Measurements from ENCODE around the gene KTN1.

KTN1 gene

DNA sequence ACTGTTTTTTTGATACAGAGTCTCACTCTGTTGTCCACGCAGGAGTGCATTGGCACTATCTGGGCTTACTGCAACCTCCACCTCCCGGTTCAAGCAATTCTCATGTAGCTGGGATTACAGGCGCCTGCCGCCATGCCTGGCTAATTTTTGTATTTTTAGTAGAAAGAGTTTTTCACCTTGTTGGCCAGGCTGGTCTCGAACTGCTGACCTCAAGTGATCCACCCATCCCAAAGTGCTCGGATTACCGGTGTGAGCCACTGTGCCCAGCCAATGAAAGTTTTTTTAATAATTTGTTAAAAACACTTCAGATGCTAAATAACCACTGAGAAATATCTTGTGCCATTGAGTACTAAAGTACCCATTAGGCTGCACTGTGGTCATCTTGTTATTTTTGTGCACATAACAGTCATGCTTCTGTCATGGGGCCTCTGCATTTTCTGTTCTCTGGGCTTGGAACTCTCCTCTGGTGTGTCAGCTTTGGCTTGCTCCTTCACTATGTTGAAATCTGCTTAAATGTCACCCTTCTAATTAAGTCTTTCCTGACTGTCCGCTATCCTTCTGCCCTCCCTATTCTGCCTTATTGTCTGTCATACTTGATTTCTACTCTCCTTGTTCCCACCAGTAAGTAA lies 105.1 kb downstream of the KTN1 start:
- no peak for DNase-seq (ENCODE audit: low read depth)

DNA sequence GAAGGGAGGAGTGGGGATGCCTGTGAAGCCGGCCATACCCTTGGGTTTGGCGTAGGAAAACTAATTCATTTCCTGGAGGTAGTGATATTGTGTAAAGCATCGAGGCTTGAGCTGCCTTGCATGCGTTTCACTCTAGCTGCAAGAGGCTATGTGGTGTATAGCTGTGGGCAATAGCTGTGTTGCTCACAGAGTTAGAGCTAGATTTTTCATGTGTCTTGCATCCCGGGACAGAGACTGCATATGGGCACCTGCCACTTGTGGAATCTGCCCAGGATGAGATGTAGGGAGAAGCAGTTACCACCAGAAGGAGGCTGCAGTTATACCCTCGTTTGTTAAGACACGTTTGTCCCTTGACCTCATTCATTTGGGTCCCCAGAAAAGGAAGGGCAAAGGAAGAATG lies 106.7 kb downstream of the KTN1 start:
- DNase-seq (ENCODE audit: low read depth), result no peak

GRCh38 chr14:55688566-55688965 lies 108.6 kb downstream of the KTN1 start:
- DNase-seq (ENCODE audit: low read depth), result no peak

GRCh38 chr14:55689981-55690871 lies 110.2 kb downstream of the KTN1 start:
- no peak for DNase-seq (ENCODE audit: low read depth)

DNA sequence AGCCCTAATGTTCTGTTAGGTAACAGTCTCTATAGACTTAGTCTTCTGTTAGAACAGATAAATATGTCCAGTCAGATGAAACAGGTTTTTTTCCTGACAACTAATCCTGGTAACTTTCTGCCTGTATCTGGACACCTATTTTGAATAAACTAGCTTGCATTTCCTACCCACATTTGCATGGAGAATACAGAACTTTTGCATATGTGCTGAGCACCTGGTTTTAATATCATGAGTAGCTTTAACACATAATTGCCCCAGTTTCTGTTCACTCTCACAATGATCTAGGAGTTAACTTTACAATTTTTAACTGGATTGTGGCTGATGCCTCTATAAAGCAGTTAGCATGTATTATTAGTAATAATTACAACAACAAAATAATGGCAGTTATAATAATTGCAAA lies 111.7 kb downstream of the KTN1 start:
- no peak for DNase-seq (ENCODE audit: low read depth)

DNA sequence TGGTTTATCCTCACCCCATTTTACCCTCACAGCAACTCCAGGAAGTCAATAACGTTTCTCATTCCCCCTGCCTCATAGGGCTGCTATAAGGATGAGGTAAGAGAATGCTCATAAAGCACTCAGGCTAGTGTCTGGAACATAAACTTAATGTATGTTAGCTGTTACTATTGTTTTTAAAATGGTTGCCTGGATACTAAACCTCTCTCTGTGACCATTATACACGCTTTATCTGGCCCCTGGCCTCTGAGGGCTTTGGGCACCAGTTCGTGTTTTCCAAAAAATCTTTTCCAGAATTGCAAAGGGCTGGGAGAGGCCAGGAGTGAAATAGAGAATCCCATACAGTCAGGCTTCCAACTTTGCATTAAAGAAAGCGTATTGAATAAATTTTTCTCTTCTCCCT lies 113.9 kb downstream of the KTN1 start:
- DNase-seq (ENCODE audit: low read depth), result no peak

DNA sequence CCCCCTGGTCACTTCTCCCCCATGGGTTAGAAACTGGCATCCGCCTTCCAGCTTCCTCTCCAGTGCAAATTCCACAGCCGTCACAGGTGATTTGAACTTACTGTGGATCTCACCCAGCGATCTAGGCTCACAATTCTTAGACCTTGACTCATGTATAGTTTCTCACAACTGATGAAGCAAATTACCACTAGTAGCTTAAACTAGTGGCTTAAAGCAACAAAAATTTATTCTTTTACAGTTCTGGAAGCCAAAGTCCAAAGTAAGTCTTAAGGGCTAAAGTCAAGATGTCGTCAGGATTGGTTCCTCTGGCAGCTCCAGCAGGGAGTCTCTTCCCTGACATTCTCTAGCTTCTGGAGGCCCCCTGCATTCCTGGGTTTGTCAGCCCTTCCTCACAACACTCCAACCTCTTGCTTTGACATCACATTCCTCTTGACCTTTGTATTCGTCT lies 117.4 kb downstream of the KTN1 start:
- DNase-seq (ENCODE audit: low read depth), result no peak

GRCh38 chr14:55698051-55698450 lies 118.0 kb downstream of the KTN1 start:
- no peak for DNase-seq (ENCODE audit: low read depth)

DNA sequence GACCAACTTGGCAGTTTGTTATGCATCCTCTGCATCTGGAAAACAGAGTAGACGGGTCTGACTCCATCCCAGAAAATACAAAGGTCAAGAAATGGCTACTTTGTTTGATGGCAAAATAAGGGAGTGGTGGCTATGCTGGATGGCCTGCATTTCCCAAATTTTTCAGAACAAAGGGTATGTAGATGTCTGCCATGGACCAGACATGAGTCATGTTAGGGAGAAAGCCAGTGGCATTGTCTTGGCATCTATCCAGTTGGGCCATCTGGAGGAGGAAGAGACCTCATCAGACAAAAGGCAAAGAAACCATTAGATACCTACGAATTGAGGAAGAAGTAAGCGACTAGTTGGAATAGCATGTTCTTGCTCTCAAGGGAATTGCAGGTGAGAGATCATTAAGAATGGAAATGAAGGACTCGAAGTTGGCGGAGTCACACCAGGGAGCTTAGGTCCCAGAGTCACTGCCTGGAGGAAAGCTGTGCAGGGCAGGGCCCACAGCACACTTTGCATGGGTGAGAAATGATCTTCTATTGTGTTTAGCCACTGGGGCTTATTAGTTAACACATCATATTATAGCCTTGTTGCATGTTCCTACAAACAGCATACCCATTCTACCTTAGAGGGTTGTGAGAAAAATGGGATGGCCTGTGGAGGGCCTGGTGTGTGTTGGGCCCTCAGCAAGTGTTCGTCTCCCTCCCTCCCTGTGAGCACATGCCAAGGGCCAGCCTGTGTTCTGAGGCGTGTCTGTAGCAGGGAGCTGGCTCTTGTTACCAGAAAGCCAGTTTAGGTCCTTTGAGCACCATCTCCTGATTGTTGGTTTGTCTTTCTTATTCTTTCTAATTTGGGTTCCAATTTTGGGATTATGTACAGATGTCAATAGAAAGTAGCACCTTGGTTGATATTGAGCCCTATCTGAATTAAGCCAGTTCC lies 119.4 kb downstream of the KTN1 start:
- no peak for DNase-seq (ENCODE audit: low read depth)

DNA sequence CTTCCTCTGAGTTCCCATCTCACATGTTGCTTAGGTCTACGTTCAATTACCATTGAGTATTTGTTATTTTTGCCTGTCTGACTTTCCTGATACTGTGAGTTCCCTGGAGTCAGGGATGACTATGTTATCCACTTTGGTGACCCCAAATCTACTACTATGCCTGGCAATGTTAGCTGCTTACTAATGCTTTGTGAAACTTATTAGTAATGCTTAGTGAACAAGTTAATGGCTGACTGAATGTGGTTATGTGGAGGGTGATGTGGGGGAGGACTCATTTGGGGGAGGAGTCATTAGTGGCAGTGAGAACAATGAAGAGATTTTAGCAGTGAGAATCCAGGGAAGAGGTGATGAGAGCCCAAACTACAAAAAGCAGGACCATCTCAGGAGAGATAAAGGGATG lies 121.6 kb downstream of the KTN1 start:
- DNase-seq (ENCODE audit: low read depth), result no peak

GRCh38 chr14:55702511-55702910 lies 122.5 kb downstream of the KTN1 start:
- DNase-seq (ENCODE audit: low read depth), result no peak

DNA sequence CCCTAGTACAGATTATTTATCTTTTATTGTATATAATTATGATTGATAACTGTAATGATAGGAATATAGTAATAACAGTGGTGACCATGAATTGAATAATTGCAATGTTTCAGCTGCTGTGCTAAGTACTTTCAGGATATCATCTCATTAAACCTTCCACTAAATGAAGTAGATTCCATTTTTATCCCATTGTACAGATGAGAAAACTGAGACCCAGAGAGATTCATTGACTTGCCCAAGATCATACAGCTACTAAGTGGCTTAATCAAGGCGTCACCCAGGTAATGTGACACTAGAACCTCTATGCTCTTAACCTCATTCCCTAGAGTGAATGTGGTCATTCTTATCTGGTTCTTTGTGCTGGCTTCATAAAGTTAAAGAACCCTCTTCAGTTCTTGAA lies 124.6 kb downstream of the KTN1 start:
- no peak for DNase-seq (ENCODE audit: low read depth)

GRCh38 chr14:55705651-55706364 lies 125.8 kb downstream of the KTN1 start:
- no peak for DNase-seq (ENCODE audit: low read depth)

DNA sequence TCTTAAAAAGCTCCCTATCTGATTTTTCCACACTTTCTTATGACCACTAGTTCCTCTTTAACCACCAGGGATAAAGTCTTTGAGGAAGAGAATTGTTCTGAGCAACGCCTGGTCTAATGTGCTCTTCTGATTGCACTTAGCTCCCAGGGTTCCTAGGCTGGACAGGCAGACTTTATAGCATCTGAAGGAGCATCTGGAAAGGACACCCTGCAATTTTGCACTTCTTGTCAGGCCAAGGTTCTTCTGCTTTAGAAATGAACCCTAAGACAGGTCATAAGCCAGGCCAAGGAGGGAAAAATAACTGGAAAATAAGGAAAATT lies 126.3 kb downstream of the KTN1 start:
- no peak for DNase-seq (ENCODE audit: low read depth)

GRCh38 chr14:55706893-55707292 lies 126.9 kb downstream of the KTN1 start:
- no peak for DNase-seq (ENCODE audit: low read depth)

GRCh38 chr14:55707365-55707804 lies 127.4 kb downstream of the KTN1 start:
- DNase-seq (ENCODE audit: low read depth), result no peak

- no peak for DNase-seq (ENCODE audit: low read depth)
Observed at GRCh38 chr14:55710506-55711041, 130.6 kb downstream of the KTN1 start.

- no peak for DNase-seq (ENCODE audit: low read depth)
Observed at GRCh38 chr14:55711175-55711811, 131.3 kb downstream of the KTN1 start.

GRCh38 chr14:55712491-55712890 lies 132.5 kb downstream of the KTN1 start:
- DNase-seq (ENCODE audit: low read depth), result no peak

GRCh38 chr14:55713486-55713885 lies 133.5 kb downstream of the KTN1 start:
- DNase-seq (ENCODE audit: low read depth), result no peak

DNA sequence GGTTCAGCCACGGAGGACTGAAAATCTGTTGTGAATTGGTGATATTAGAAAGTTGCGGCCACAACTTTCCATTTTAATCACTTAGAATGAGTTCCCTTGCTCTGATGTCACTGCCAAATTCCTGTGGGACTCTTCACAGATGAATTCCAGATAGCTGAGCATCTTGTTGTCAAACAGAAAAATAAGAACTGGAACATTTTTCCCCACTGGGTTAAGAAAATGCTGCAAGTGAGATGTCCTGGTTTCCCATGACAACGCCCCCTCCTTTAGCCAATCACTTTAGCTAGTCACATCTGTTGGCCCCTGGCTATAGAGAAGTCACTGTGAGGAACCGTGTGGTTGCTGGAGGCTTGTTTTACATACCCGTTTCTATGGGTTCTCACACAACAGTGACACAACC lies 135.9 kb downstream of the KTN1 start:
- no peak for DNase-seq (ENCODE audit: low read depth)

Measured in activated gamma-delta T cell treated with anti-CD3 and anti-CD28 coated beads, Interleukin-2, amount 50 U/mL, for 16 hours (primary cell).